GM12891 (cell line): ENCODE results near the gene IGF2R.

ENCODE experiments used
- DNase-seq: peaks from one replicate; pipeline ENCODE4 v3.0.0; 2011; ENCODE audit warnings: low spot score; ENCODE audit not compliant: insufficient read length
- FAIRE-seq: peaks from 2 replicates; lab custom pipeline; 2011; peaks lifted over from hg19 to GRCh38; lab: Jason Lieb, UNC
- PAX5 ChIP-seq: IDR thresholded peaks from 2 replicates; pipeline ENCODE4 v1.6.1; 2011; ENCODE audit warnings: low read length, moderate library complexity, mild to moderate bottlenecking; ENCODE audit not compliant: insufficient read depth, severe bottlenecking
- POLR2A ChIP-seq: IDR thresholded peaks from 2 replicates; pipeline ENCODE4 v1.6.1; 2011; ENCODE audit warnings: low read depth, low read length, control low read depth
- POLR2AphosphoS5 ChIP-seq: IDR thresholded peaks from 2 replicates; pipeline ENCODE4 v1.6.1; 2011; ENCODE audit warnings: low read depth, low read length, control low read depth
- POU2F2 ChIP-seq: IDR thresholded peaks from 2 replicates; pipeline ENCODE4 v1.6.1; 2011; ENCODE audit warnings: low read depth, mild to moderate bottlenecking, control low read depth, low read length, moderate library complexity
- SPI1 ChIP-seq: IDR thresholded peaks from 2 replicates; pipeline ENCODE4 v1.6.1; 2011; ENCODE audit warnings: low read depth, low read length, control low read depth
- TAF1 ChIP-seq: IDR thresholded peaks from 2 replicates; pipeline ENCODE4 v1.6.1; 2011; ENCODE audit warnings: low read depth, low read length, control low read depth

The IGF2R gene

GRCh38 chr6:159981071-159981402, 12.2 kb downstream of the IGF2R start:
- DNase-seq, result no peak
- TF ChIP-seq POLR2AphosphoS5, result peak; percentile 44; the same call in 1 of the 2 replicates
- no peak for TF ChIP-seq TAF1
- FAIRE-seq, result peak; percentile 80

GRCh38 chr6:159981403-159982245, 12.7 kb downstream of the IGF2R start:
- FAIRE-seq, result peak; percentile 85
- DNase-seq, result no peak
- peak; percentile 68 for TF ChIP-seq SPI1
- TF ChIP-seq POLR2AphosphoS5, result peak; percentile 69; the same call in 1 of the 2 replicates
- peak; percentile 67 for TF ChIP-seq POLR2A
- no peak for TF ChIP-seq PAX5
- TF ChIP-seq TAF1, result peak; percentile 50; the same call in 1 of the 2 replicates
- peak; percentile 96 for TF ChIP-seq POU2F2

GRCh38 chr6:159982731-159983506, 14.0 kb downstream of the IGF2R start:
- DNase-seq (no peak), FAIRE-seq (peak; percentile 62)

GRCh38 chr6:159983641-159984080, 14.8 kb downstream of the IGF2R start:
- peak; percentile 47; the same call in 1 of the 2 replicates for TF ChIP-seq SPI1
- no peak for TF ChIP-seq PAX5
- peak; percentile 33 for FAIRE-seq
- DNase-seq, result no peak

More at GRCh38 chr6:159982731-159983506, 14.0 kb downstream of the IGF2R start:
- no peak for TF ChIP-seq POLR2A
- TF ChIP-seq SPI1, result no peak
- no peak for TF ChIP-seq POU2F2
- TF ChIP-seq PAX5, result no peak
- no peak for TF ChIP-seq TAF1
- TF ChIP-seq POLR2AphosphoS5, result no peak

GRCh38 chr6:159984268-159984786, 15.4 kb downstream of the IGF2R start:
- DNase-seq (no peak), FAIRE-seq (no peak)
- TF ChIP-seq POLR2AphosphoS5, result no peak
- TF ChIP-seq SPI1, result no peak
- no peak for TF ChIP-seq POLR2A
- no peak for TF ChIP-seq PAX5
- no peak for TF ChIP-seq TAF1
- TF ChIP-seq POU2F2, result no peak

GRCh38 chr6:159985296-159985945, 16.5 kb downstream of the IGF2R start:
- no peak for TF ChIP-seq POLR2A
- no peak for TF ChIP-seq TAF1
- no peak for TF ChIP-seq PAX5
- TF ChIP-seq POLR2AphosphoS5, result no peak
- no peak for FAIRE-seq

GRCh38 chr6:159988983-159989454, 20.1 kb downstream of the IGF2R start:
- DNase-seq (no peak), FAIRE-seq (no peak)
- TF ChIP-seq POLR2AphosphoS5 (no peak), POLR2A (no peak), TAF1 (no peak), PAX5 (no peak), SPI1 (no peak), POU2F2 (no peak)

More at GRCh38 chr6:159985296-159985945, 16.5 kb downstream of the IGF2R start:
- DNase-seq, result no peak

GRCh38 chr6:159989492-159990480, 20.9 kb downstream of the IGF2R start:
- DNase-seq (no peak), FAIRE-seq (peak; percentile 54)
- TF ChIP-seq SPI1 (peak; percentile 93), POU2F2 (no peak)
